Measurements from ENCODE around the gene TRIM32.

Gene TRIM32

GRCh38 chr9:116705531-116705930 lies 18.4 kb downstream of the TRIM32 start:
- TF ChIP-seq SCRT1 (tag by site-specific recombination; IDR thresholded peaks at IDR 0.05; ENCODE audit: borderline replicate concordance) = no peak
- no peak for TF ChIP-seq BCL11B (tag by site-specific recombination; IDR thresholded peaks at IDR 0.05; ENCODE audit: low read depth)
- no peak for TF ChIP-seq OVOL3 (tag by site-specific recombination; IDR thresholded peaks at IDR 0.05)
- no peak for TF ChIP-seq ZNF621 (tag by site-specific recombination; IDR thresholded peaks at IDR 0.05)
- no peak for TF ChIP-seq FEZF1 (tag by site-specific recombination; IDR thresholded peaks at IDR 0.05)
- TF ChIP-seq ZNF140 (tag by site-specific recombination; IDR thresholded peaks at IDR 0.05) = no peak
- no peaks in the 10 kb centered on the region for H3K9me3 ChIP-seq (ENCODE audit: control insufficient read depth, insufficient read depth, low read depth, low read length)
- H3K4me3 ChIP-seq (ENCODE audit: low read depth, low read length) = no peak overlapping the region
- POLR2A ChIA-PET = no interaction called here
- H3K27ac ChIP-seq (ENCODE audit: extremely low read depth, low read depth, low read length) = no peak overlapping the region
- CTCF ChIA-PET = no interaction called here
- H3K36me3 ChIP-seq (ENCODE audit: control insufficient read depth in 2 of 2, insufficient read depth in 1 of 2, low read length in 2 of 2) = peaks cover 0 to 7% of the 10 kb centered on the region in 2 experiments; a peak in 1 of 3 replicates
- no peaks in the 10 kb centered on the region for H3K4me1 ChIP-seq (ENCODE audit: control insufficient read depth, insufficient read depth, low read length)

- Histone ChIP-seq H3K4me3 (ENCODE audit: low read depth, low read length) (no peak overlapping the region), H3K27ac (ENCODE audit: extremely low read depth, low read depth, low read length) (no peak overlapping the region), H3K36me3 (ENCODE audit: control insufficient read depth in 2 of 2, insufficient read depth in 1 of 2, low read length in 2 of 2) (no peaks in the 10 kb centered on the region), H3K4me1 (ENCODE audit: control insufficient read depth, insufficient read depth, low read length) (no peaks in the 10 kb centered on the region), H3K9me3 (ENCODE audit: control insufficient read depth, insufficient read depth, low read depth, low read length) (no peaks in the 10 kb centered on the region)
- TF ChIP-seq ZEB2 (tag by site-specific recombination; IDR thresholded peaks at IDR 0.05) (no peak), ZNF677 (tag by site-specific recombination; IDR thresholded peaks at IDR 0.05) (no peak), KLF10 (tag by site-specific recombination; IDR thresholded peaks at IDR 0.05) (no peak), ZNF426 (tag by site-specific recombination; IDR thresholded peaks at IDR 0.05) (no peak), ZNF24 (tag by site-specific recombination; IDR thresholded peaks at IDR 0.05) (no peak), GLIS2 (tag by site-specific recombination; IDR thresholded peaks at IDR 0.05) (no peak)
- ChIA-PET POLR2A (no interaction called here), CTCF (interaction anchor here (0.6 kb wide), 1 partner anchor 93 kb away, joined by 3 read pairs; no protein-coding TSS in a partner anchor)
Measured at GRCh38 chr9:116706310-116707290, 19.5 kb downstream of the TRIM32 start.

- no peaks in the 10 kb centered on the region for H3K36me3 ChIP-seq (ENCODE audit: control insufficient read depth in 2 of 2, insufficient read depth in 1 of 2, low read length in 2 of 2)
- no peaks in the 10 kb centered on the region for H3K4me1 ChIP-seq (ENCODE audit: control insufficient read depth, insufficient read depth, low read length)
- no peaks in the 10 kb centered on the region for H3K9me3 ChIP-seq (ENCODE audit: control insufficient read depth, insufficient read depth, low read depth, low read length)
- ChIA-PET CTCF (no interaction called here), POLR2A (no interaction called here)
- TF ChIP-seq RBAK (tag by site-specific recombination; IDR thresholded peaks at IDR 0.05) (no peak), ZBTB48 (tag by site-specific recombination; IDR thresholded peaks at IDR 0.05) (no peak), ZNF121 (tag by site-specific recombination; IDR thresholded peaks at IDR 0.05) (no peak), ZNF624 (tag by site-specific recombination; IDR thresholded peaks at IDR 0.05) (no peak), SP3 (tag by site-specific recombination; IDR thresholded peaks at IDR 0.05) (no peak), KLF1 (tag by site-specific recombination; IDR thresholded peaks at IDR 0.05) (no peak), ZNF521 (tag by site-specific recombination; IDR thresholded peaks at IDR 0.05) (no peak), ZBTB17 (tag by site-specific recombination; IDR thresholded peaks at IDR 0.05) (no peak), ZNF341 (tag by site-specific recombination; IDR thresholded peaks at IDR 0.05; ENCODE audit: low read depth) (no peak), ZNF623 (tag by site-specific recombination; IDR thresholded peaks at IDR 0.05) (no peak), KLF17 (tag by site-specific recombination; IDR thresholded peaks at IDR 0.05) (no peak), ZNF239 (tag by site-specific recombination; IDR thresholded peaks at IDR 0.05) (no peak), OVOL3 (tag by site-specific recombination; IDR thresholded peaks at IDR 0.05) (no peak)
- H3K27ac ChIP-seq (ENCODE audit: extremely low read depth, low read depth, low read length) = no peak overlapping the region
- H3K4me3 ChIP-seq (ENCODE audit: low read depth, low read length) = no peak overlapping the region
Measured at GRCh38 chr9:116712781-116713180, 25.7 kb downstream of the TRIM32 start.

Measured in HEK293 (cell line).